Liver (tissue), 9 donors: Measurements from ENCODE around the gene RAX2. TPM values are rescaled to one million over a fixed set of nuclear protein-coding genes. Genes with fewer than 3 reads are reported as not detected.

Experiments
- DNase-seq: peaks from one replicate; pipeline ENCODE4 v3.0.0-alpha.2; 2017; ENCODE audit warnings: low spot score
- H3K27ac ChIP-seq, 2 donors: one replicate each; pipeline ENCODE4 v1.7.0; 2013; ENCODE audit warnings: inconsistent platforms in 2 of 2, low read length in 2 of 2, control low read depth in 1 of 2, low read depth in 1 of 2, mild to moderate bottlenecking in 1 of 2
- H3K27me3 ChIP-seq, 4 donors: one replicate each; pipeline versions ENCODE4 v1.6.1 to v1.7.0; 2013; ENCODE audit warnings: low read length in 3 of 4, inconsistent platforms in 1 of 4, mild to moderate bottlenecking in 1 of 4, moderate library complexity in 1 of 4; ENCODE audit not compliant: control insufficient read depth in 4 of 4, insufficient read depth in 4 of 4
- H3K36me3 ChIP-seq, 4 donors: one replicate each; pipeline versions ENCODE4 v1.6.1 to v1.7.0; 2013; ENCODE audit warnings: low read length in 3 of 4, mild to moderate bottlenecking in 3 of 4, low read depth in 1 of 4, moderate library complexity in 1 of 4; ENCODE audit not compliant: control insufficient read depth in 4 of 4, insufficient read depth in 3 of 4
- H3K4me1 ChIP-seq, 4 donors: one replicate each; pipeline versions ENCODE4 v1.6.1 to v1.7.0; 2013; ENCODE audit warnings: low read length in 3 of 4, mild to moderate bottlenecking in 3 of 4, moderate library complexity in 1 of 4; ENCODE audit not compliant: control insufficient read depth in 4 of 4, insufficient read depth in 4 of 4
- H3K4me3 ChIP-seq, 3 donors: one replicate each; pipeline versions ENCODE4 v1.6.1 to v1.7.0; 2013; ENCODE audit warnings: low read length in 3 of 3, control low read depth in 1 of 3, low read depth in 1 of 3, mild to moderate bottlenecking in 1 of 3
- H3K9ac ChIP-seq, 2 donors: one replicate each; pipeline ENCODE4 v1.7.0; 2013; ENCODE audit warnings: low read length in 2 of 2, mild to moderate bottlenecking in 2 of 2, moderate library complexity in 2 of 2, control low read depth in 1 of 2, low read depth in 1 of 2
- H3K9me3 ChIP-seq, 4 donors: one replicate each; pipeline versions ENCODE4 v1.6.1 to v1.7.0; 2013; ENCODE audit warnings: low read length in 3 of 4; ENCODE audit not compliant: control insufficient read depth in 4 of 4
- CTCF ChIP-seq: fragments of 150-350 bp; IDR thresholded peaks from 2 replicates; pipeline ENCODE4 v1.5.1; 2017; ENCODE audit warnings: improper control_type of control experiment, low read depth, low read length; ENCODE audit not compliant: missing input control
- FOXA1 ChIP-seq: IDR thresholded peaks from 2 replicates; pipeline ENCODE4 v1.6.1; 2016; ENCODE audit warnings: antibody characterized with exemption
- HNF4A ChIP-seq, 2 donors: conservative IDR thresholded peaks; 2 replicates each; pipeline ENCODE4 v1.6.1; 2016; ENCODE audit warnings: antibody characterized with exemption in 2 of 2, mild to moderate bottlenecking in 2 of 2
- HNF4G ChIP-seq: IDR thresholded peaks from 2 replicates; pipeline ENCODE4 v1.6.1; 2016; ENCODE audit warnings: antibody characterized with exemption
- JUND ChIP-seq, 2 donors: IDR thresholded peaks; 2 replicates each; pipeline ENCODE4 v1.6.1; 2016; ENCODE audit warnings: antibody characterized with exemption in 2 of 2
- NR2F2 ChIP-seq: IDR thresholded peaks from 2 replicates; pipeline ENCODE4 v1.6.1; 2016; ENCODE audit warnings: antibody characterized with exemption
- RAD21 ChIP-seq, 2 donors: IDR thresholded peaks; 2 replicates each; pipeline ENCODE4 v1.6.1; 2016; ENCODE audit warnings: antibody characterized with exemption in 2 of 2, mild to moderate bottlenecking in 2 of 2
- REST ChIP-seq: IDR thresholded peaks from 2 replicates; pipeline ENCODE4 v1.6.1; 2016; ENCODE audit warnings: antibody characterized with exemption, mild to moderate bottlenecking
- RXRA ChIP-seq, 2 donors: IDR thresholded peaks; 2 replicates each; pipeline ENCODE4 v1.6.1; 2017 to 2018; ENCODE audit warnings: antibody characterized with exemption in 2 of 2, mild to moderate bottlenecking in 1 of 2
- TAF1 ChIP-seq: conservative IDR thresholded peaks from 2 replicates; pipeline ENCODE4 v1.6.1; 2016; ENCODE audit warnings: antibody characterized with exemption, mild to moderate bottlenecking
- YY1 ChIP-seq: IDR thresholded peaks from 2 replicates; pipeline ENCODE4 v1.6.1; 2016; ENCODE audit warnings: antibody characterized with exemption, mild to moderate bottlenecking
- WGBS: extraction: QIAGEN DNeasy Blood & Tissue Kit; methylation state at CpG from one replicate; pipeline ENCODE4 v1.1.7; 2013; 5-methylcytosine and 5-hydroxymethylcytosine counted together
- polyA plus RNA-seq, 2 donors: library from polyadenylated mRNA; stranded (reverse) in 1 of 2; unstranded in 1 of 2; fragments of 200-250 nt in 1 of 2; fragments of >200 nt in 1 of 2; fragmentation: Nextera tagmentation in 1 of 2; extraction: Ambion mirVana in 1 of 2; gene quantifications; one replicate each; pipeline versions ENCODE4 v1.2.1 to v1.2.3, GENCODE V29; 2013 to 2015
- total RNA-seq, 2 donors: library from RNA; depleted of rRNA; stranded (reverse); fragments of >200 nt; gene quantifications; one replicate each; pipeline ENCODE4 v1.2.3, GENCODE V29; 2014
- TF ChIP-seq, protein P1 (sequence below): IDR thresholded peaks from 2 replicates; pipeline ENCODE4 v1.6.1; 2016; ENCODE audit warnings: antibody characterized with exemption
- TF ChIP-seq, protein P2 (sequence below): IDR thresholded peaks from 2 replicates; pipeline ENCODE4 v1.6.1; 2016; ENCODE audit warnings: antibody characterized with exemption
- donor health status: healthy.
- donor health status: healthy.
- donor health status: healthy.
- donor health status: healthy.
- donor health status: healthy.

RAX2 gene
- total and polyA plus RNA-seq, 4 donors: not detected

DNA sequence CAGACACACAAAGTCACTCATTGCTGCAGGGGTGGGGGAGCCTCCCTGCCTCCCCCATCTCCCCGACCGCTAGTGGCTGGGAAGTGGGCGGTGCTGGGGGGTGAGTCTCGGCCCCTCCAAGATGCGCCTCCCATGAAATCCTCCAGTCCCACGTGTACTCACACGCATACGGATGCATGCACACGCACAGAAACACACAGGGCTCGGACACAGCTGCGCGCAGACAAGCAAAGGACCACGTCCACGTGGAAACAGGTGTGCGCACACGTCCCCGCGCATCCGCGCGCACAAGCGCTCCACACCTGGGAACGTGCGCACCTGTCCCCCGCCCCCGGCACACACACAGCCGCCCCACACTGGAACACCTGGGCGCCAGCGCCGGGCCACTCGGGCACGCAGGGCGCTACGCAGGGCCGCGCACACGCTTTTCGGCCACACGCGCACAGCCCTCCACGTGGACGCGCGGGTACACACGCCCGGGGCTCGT is 13.5 kb upstream of the RAX2 start:
- peaks cover 0 to 7% (median 1%) of the 10 kb centered on the region in 4 donors for H3K4me1 ChIP-seq
- H3K4me3 ChIP-seq: peak overlapping the region in 1 of 3 donors; percentile 40
- peaks cover 10 to 15% (median 14%) of the 10 kb centered on the region in 4 donors for H3K9me3 ChIP-seq
- H3K27me3 ChIP-seq: peaks cover 0 to 15% (median under 1%) of the 10 kb centered on the region in 4 donors
- H3K9ac ChIP-seq: no peak overlapping the region
- no peak for TF ChIP-seq HNF4A (conservative IDR thresholded peaks at IDR 0.05)
- no peak for TF ChIP-seq HNF4G
- TF ChIP-seq TAF1: no peak
- TF ChIP-seq FOXA1: no peak
- TF ChIP-seq, protein P1, sequence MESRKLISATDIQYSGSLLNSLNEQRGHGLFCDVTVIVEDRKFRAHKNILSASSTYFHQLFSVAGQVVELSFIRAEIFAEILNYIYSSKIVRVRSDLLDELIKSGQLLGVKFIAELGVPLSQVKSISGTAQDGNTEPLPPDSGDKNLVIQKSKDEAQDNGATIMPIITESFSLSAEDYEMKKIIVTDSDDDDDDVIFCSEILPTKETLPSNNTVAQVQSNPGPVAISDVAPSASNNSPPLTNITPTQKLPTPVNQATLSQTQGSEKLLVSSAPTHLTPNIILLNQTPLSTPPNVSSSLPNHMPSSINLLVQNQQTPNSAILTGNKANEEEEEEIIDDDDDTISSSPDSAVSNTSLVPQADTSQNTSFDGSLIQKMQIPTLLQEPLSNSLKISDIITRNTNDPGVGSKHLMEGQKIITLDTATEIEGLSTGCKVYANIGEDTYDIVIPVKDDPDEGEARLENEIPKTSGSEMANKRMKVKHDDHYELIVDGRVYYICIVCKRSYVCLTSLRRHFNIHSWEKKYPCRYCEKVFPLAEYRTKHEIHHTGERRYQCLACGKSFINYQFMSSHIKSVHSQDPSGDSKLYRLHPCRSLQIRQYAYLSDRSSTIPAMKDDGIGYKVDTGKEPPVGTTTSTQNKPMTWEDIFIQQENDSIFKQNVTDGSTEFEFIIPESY: no peak
- TF ChIP-seq JUND (IDR thresholded peaks at IDR 0.05): no peak
- TF ChIP-seq YY1: no peak
- TF ChIP-seq CTCF: no peak
- no peak for TF ChIP-seq REST
- TF ChIP-seq RAD21 (IDR thresholded peaks at IDR 0.05): no peak
- no peak for TF ChIP-seq NR2F2
- no peak for DNase-seq
- 2% methylated on average over 47 of the region's 47 CpGs for WGBS
- no peak overlapping the region for H3K27ac ChIP-seq
- H3K36me3 ChIP-seq: peaks cover 0 to 1% (median 0%) of the 10 kb centered on the region in 4 donors

GRCh38 chr19:3784607-3785450 is 12.8 kb upstream of the RAX2 start:
- Histone ChIP-seq H3K27ac (no peak overlapping the region), H3K9me3 (peaks cover 10 to 15% (median 14%) of the 10 kb centered on the region in 4 donors), H3K36me3 (peaks cover 0 to 1% (median 0%) of the 10 kb centered on the region in 4 donors), H3K4me3 (no peak overlapping the region), H3K27me3 (peaks cover 0 to 15% (median under 1%) of the 10 kb centered on the region in 4 donors), H3K4me1 (peaks cover 0 to 7% (median 1%) of the 10 kb centered on the region in 4 donors), H3K9ac (no peak overlapping the region)
- DNase-seq: no peak
- 26% methylated on average over 25 of the region's 25 CpGs for WGBS
- TF ChIP-seq, protein P2, sequence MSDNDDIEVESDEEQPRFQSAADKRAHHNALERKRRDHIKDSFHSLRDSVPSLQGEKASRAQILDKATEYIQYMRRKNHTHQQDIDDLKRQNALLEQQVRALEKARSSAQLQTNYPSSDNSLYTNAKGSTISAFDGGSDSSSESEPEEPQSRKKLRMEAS: no peak
- TF ChIP-seq RAD21 (IDR thresholded peaks at IDR 0.05): no peak
- TF ChIP-seq, protein P1: no peak
- no peak for TF ChIP-seq REST
- no peak for TF ChIP-seq CTCF
- no peak for TF ChIP-seq RXRA (IDR thresholded peaks at IDR 0.05)
